T47D (cell line): ENCODE measurements around the gene PCGF5.

Experiments used
- DNase-seq, 2 experiments: peaks; one replicate each; pipeline versions ENCODE4 v3.0.0 to v3.0.0-alpha.2; 2011 to 2012; ENCODE audit warnings: low read depth in 1 of 2, low spot score in 1 of 2
- JUND ChIP-seq: IDR thresholded peaks from 2 replicates; pipeline ENCODE4 v1.6.1; 2012; ENCODE audit warnings: low read depth
- in situ Hi-C: cut with HindIII; loops from 2 replicates; pipeline ENCODE4 v1.10.0; 2016; ENCODE audit warnings: low sequenced_read_pairs, low pct_unique_long_range_greater_than_20kb

Gene PCGF5

DNA sequence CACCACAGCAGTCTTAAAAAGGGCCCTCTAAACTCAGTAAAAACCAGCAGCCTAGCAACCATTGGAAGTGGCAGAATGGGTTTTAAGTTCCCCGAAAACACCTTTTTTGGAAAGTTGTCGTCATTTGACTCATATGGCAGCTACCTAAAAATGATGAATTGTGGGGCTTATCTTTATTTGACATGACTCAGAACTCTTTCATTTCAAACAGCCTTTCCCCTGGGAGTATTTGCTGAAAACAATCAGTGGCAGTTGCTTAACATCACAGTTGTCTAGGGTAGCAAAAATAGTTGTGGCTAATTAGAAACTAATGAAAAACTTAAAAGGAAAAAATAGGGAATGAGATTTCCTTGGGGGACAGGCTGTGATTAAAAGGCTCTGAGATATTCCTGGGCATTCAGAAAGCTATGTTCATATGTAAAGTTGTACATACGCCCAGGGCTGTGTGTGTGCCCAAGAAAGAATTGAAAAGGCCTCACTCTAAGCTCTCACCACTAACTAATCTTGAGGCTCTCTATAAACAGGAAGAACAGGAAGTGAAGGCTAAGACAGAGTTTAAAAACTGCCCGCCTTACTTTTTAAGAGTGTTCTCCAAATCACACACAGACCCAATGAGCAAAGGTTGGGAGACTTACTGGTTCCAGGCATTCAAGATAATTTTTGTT is 108.0 kb downstream of the PCGF5 start:
- TF ChIP-seq JUND = no peak
- in situ Hi-C loops = no loop called here
- no peak for DNase-seq
